GM12878 (cell line): ENCODE results near the gene LRRC75B. TPM values are rescaled to one million over a fixed set of nuclear protein-coding genes. Genes with fewer than 3 reads are reported as not detected.

Source experiments
- ATAC-seq: fragments of 200-7000 bp; cut with Tn5 transposase; 3 replicates; pipeline ENCODE4 v1.9.1; 2020; ENCODE audit warnings: mild to moderate bottlenecking, moderate library complexity
- BruUV-seq: library from RNA; stranded (reverse); fragments of 400-500 nt; replicated peaks from 2 replicates; lab custom pipeline; 2021; lab: Mats Ljungman, UMichigan
- CTCF ChIA-PET: fragments of 300-600 bp; sonication (Branson Sonifier 250); formaldehyde crosslinking; extraction: SDS; loops from one replicate; lab custom pipeline; 2021; ENCODE audit warnings: inconsistent platforms; lab: Yijun Ruan, JAX
- POLR2A ChIA-PET: fragments of 350-600 bp; formaldehyde crosslinking; extraction: SDS; loops from one replicate; lab custom pipeline; 2021; ENCODE audit warnings: inconsistent platforms; lab: Charles Lee
- RAD21 ChIA-PET: fragments of 300-600 bp; sonication (Branson Sonifier 250); formaldehyde crosslinking; loops from one replicate; lab custom pipeline; 2023; ENCODE audit warnings: antibody characterized with exemption; ENCODE audit not compliant: unreplicated experiment; lab: Charles Lee
- SMC1A ChIA-PET: fragments of 300-600 bp; sonication (Branson Sonifier 250); formaldehyde crosslinking; loops from one replicate; lab custom pipeline; 2023; ENCODE audit not compliant: unreplicated experiment, uncharacterized antibody; lab: Charles Lee
- DNase-seq: peaks from one replicate; pipeline ENCODE4 v3.0.0-alpha.2; 2011; ENCODE audit warnings: low read depth, low spot score
- FAIRE-seq: peaks from 3 replicates; lab custom pipeline; 2011; peaks lifted over from hg19 to GRCh38; lab: Jason Lieb, UNC
- H2AFZ ChIP-seq: 2 replicates; pipeline ENCODE4 v1.6.0; 2011; ENCODE audit warnings: low read depth, low read length, control low read depth; ENCODE audit not compliant: control insufficient read depth
- H3K27ac ChIP-seq: 2 replicates; pipeline ENCODE4 v1.5.1; 2011; ENCODE audit warnings: control low read depth; ENCODE audit not compliant: control insufficient read depth, insufficient read depth
- H3K27me3 ChIP-seq, 2 experiments: replicated peaks in 1 of 2; 2 replicates each; pipeline versions ENCODE4 v1.6.0 to v1.6.1; 2011; ENCODE audit warnings: low read length in 1 of 2; ENCODE audit not compliant: control insufficient read depth in 2 of 2, insufficient read depth in 2 of 2
- H3K36me3 ChIP-seq, 2 experiments: 2 replicates each; pipeline ENCODE4 v1.5.1; 2011; ENCODE audit warnings: low read length in 1 of 2; ENCODE audit not compliant: control insufficient read depth in 2 of 2, insufficient read depth in 2 of 2
- H3K4me1 ChIP-seq: 2 replicates; pipeline ENCODE4 v1.6.1; 2011; ENCODE audit warnings: mild to moderate bottlenecking, low read length, moderate library complexity, mixed read lengths; ENCODE audit not compliant: control insufficient read depth, insufficient read depth
- H3K4me2 ChIP-seq: 2 replicates; pipeline ENCODE4 v1.6.0; 2011; ENCODE audit warnings: control low read depth; ENCODE audit not compliant: control insufficient read depth, insufficient read depth
- H3K4me3 ChIP-seq: fragments of 200-600 bp; sonication (generic); 2 replicates; pipeline ENCODE4 v1.5.1; 2016
- H3K79me2 ChIP-seq: 2 replicates; pipeline ENCODE4 v1.6.0; 2011; ENCODE audit warnings: low read length; ENCODE audit not compliant: control insufficient read depth, insufficient read depth
- H3K9ac ChIP-seq: 2 replicates; pipeline ENCODE4 v1.8.0; 2011; ENCODE audit warnings: low read length, control low read depth, mixed read lengths; ENCODE audit not compliant: control insufficient read depth, insufficient read depth
- H3K9me3 ChIP-seq: replicated peaks from 3 replicates; pipeline ENCODE4 v1.5.1; 2011; ENCODE audit warnings: mild to moderate bottlenecking, low read length; ENCODE audit not compliant: control insufficient read depth, insufficient read depth
- H4K20me1 ChIP-seq: 2 replicates; pipeline ENCODE4 v1.6.0; 2011; ENCODE audit not compliant: control insufficient read depth, insufficient read depth
- BRCA1 ChIP-seq: IDR thresholded peaks from 2 replicates; pipeline ENCODE4 v1.6.1; 2011; ENCODE audit warnings: low read depth, low read length, improper control_type of control experiment
- CBFB ChIP-seq: IDR thresholded peaks from 2 replicates; pipeline ENCODE4 v1.6.1; 2016; ENCODE audit warnings: antibody characterized with exemption, low read depth
- EGR1 ChIP-seq, 2 experiments: IDR thresholded peaks; 1 replicate in 1 of 2; 2 replicates in 1 of 2; pipeline ENCODE4 v1.6.1; 2011 to 2012; ENCODE audit warnings: low read depth in 2 of 2, low read length in 2 of 2, borderline replicate concordance in 1 of 2, mild to moderate bottlenecking in 1 of 2, moderate library complexity in 1 of 2
- GABPA ChIP-seq: IDR thresholded peaks from 2 replicates; pipeline ENCODE4 v1.6.1; 2014; ENCODE audit warnings: antibody characterized with exemption, low read depth, mild to moderate bottlenecking, inconsistent platforms
- HCFC1 ChIP-seq: fragments of 150-350 bp; IDR thresholded peaks from 2 replicates; pipeline ENCODE4 v1.6.1; 2014; ENCODE audit warnings: low read length
- HDAC6 ChIP-seq: fragments of 200-600 bp; sonication (generic); IDR thresholded peaks from one replicate; pipeline ENCODE4 v1.8.0; 2017; ENCODE audit warnings: antibody characterized with exemption; ENCODE audit not compliant: unreplicated experiment
- LARP7 ChIP-seq: fragments of 450-650 bp; IDR thresholded peaks from 2 replicates; pipeline ENCODE4 v1.6.1; 2017; ENCODE audit warnings: mild to moderate bottlenecking
- NBN ChIP-seq: fragments of 450-650 bp; IDR thresholded peaks from 2 replicates; pipeline ENCODE4 v1.6.1; 2016
- RB1 ChIP-seq: fragments of 450-650 bp; formaldehyde crosslinking; IDR thresholded peaks from 2 replicates; pipeline ENCODE4 v1.6.1; 2017; ENCODE audit warnings: mild to moderate bottlenecking, borderline replicate concordance
- RELA ChIP-seq: fragments of 450-650 bp; IDR thresholded peaks from 2 replicates; pipeline ENCODE4 v1.8.0; 2014; ENCODE audit warnings: borderline replicate concordance; ENCODE audit not compliant: partially characterized antibody
- RFX5 ChIP-seq: IDR thresholded peaks from 2 replicates; pipeline ENCODE4 v1.6.1; 2011; ENCODE audit warnings: low read depth, low read length, improper control_type of control experiment
- SUPT20H ChIP-seq: IDR thresholded peaks from 2 replicates; pipeline ENCODE4 v1.6.1; 2011; ENCODE audit warnings: low read depth, mild to moderate bottlenecking, low read length, moderate library complexity, borderline replicate concordance; ENCODE audit not compliant: control insufficient read depth
- TARDBP ChIP-seq: IDR thresholded peaks from 2 replicates; pipeline ENCODE4 v1.6.1; 2016; ENCODE audit warnings: borderline replicate concordance
- ZNF384 ChIP-seq: IDR thresholded peaks from 2 replicates; pipeline ENCODE4 v1.6.1; 2012; ENCODE audit warnings: low read depth, mild to moderate bottlenecking, low read length, improper control_type of control experiment, borderline replicate concordance
- ZZZ3 ChIP-seq: IDR thresholded peaks from 2 replicates; pipeline ENCODE4 v1.6.1; 2011; ENCODE audit warnings: low read depth; ENCODE audit not compliant: control insufficient read depth, insufficient read length
- WGBS: methylation state at CpG from one replicate; pipeline ENCODE4 v1.1.6; 2016; ENCODE audit warnings: low lambda C conversion rate; ENCODE audit not compliant: insufficient replicate concordance, insufficient coverage; ENCODE audit errors: missing lambda C conversion rate; 5-methylcytosine and 5-hydroxymethylcytosine counted together
- in situ Hi-C: fragments of 300-500 bp; cut with MboI; formaldehyde crosslinking; loops from 9 replicates; pipeline ENCODE4 v1.14.3; 2018; ENCODE audit warnings: mixed read lengths
- intact Hi-C: fragments of 100-400 bp; cut with micrococcal nuclease; formaldehyde crosslinking; loops from one replicate; pipeline ENCODE4 v1.14.2; 2022; ENCODE audit not compliant: unreplicated experiment
- polyA plus RNA-seq, 11 experiments: library from polyadenylated mRNA; depleted of rRNA in 4 of 11; unstranded in 6 of 11; stranded (reverse) in 5 of 11; fragments of >200 nt; fragmentation: Nextera tagmentation in 4 of 11; fragmentation: Illumina TruSeq in 1 of 11; extraction: Ambion mirVana in 4 of 11; extraction: Trizol in 1 of 11; gene quantifications; 1 replicate in 1 of 11; 2 replicates in 10 of 11; pipeline versions ENCODE4 v1.2.1 to v1.2.3, GENCODE V29; 2011 to 2016; ENCODE audit warnings: inconsistent platforms in 2 of 11, missing spikeins in 2 of 11, low read depth in 1 of 11
- total RNA-seq, 4 experiments: library from RNA; depleted of rRNA in 3 of 4; stranded (reverse); fragments of >200 nt in 3 of 4; fragmentation: Illumina TruSeq in 1 of 4; extraction: Trizol in 1 of 4; gene quantifications; 2 replicates each; pipeline versions ENCODE4 v1.2.1 to v1.2.3, GENCODE V29; 2013 to 2021
- TF ChIP-seq, protein P1 (sequence below): fragments of 450-650 bp; IDR thresholded peaks from 2 replicates; pipeline ENCODE4 v1.6.1; 2018; ENCODE audit warnings: borderline replicate concordance, mild to moderate bottlenecking; ENCODE audit not compliant: partially characterized antibody
- TF ChIP-seq, protein P2 (sequence below): fragments of 450-650 bp; formaldehyde crosslinking; IDR thresholded peaks from 2 replicates; pipeline ENCODE4 v1.5.0; 2022; ENCODE audit warnings: mild to moderate bottlenecking, missing genetic modification characterization
- TF ChIP-seq, protein P3 (sequence below): fragments of 450-650 bp; IDR thresholded peaks from 2 replicates; pipeline ENCODE4 v1.6.1; 2017; ENCODE audit warnings: low read depth, mild to moderate bottlenecking, moderate library complexity

Gene LRRC75B
- total and polyA plus RNA-seq, 10 of the 15 experiments (the other 5 are each of a cell fraction or from before 2014, with no cell fraction given), result 0.09 to 0.98 (median 0.11) TPM; not detected in 3

DNA sequence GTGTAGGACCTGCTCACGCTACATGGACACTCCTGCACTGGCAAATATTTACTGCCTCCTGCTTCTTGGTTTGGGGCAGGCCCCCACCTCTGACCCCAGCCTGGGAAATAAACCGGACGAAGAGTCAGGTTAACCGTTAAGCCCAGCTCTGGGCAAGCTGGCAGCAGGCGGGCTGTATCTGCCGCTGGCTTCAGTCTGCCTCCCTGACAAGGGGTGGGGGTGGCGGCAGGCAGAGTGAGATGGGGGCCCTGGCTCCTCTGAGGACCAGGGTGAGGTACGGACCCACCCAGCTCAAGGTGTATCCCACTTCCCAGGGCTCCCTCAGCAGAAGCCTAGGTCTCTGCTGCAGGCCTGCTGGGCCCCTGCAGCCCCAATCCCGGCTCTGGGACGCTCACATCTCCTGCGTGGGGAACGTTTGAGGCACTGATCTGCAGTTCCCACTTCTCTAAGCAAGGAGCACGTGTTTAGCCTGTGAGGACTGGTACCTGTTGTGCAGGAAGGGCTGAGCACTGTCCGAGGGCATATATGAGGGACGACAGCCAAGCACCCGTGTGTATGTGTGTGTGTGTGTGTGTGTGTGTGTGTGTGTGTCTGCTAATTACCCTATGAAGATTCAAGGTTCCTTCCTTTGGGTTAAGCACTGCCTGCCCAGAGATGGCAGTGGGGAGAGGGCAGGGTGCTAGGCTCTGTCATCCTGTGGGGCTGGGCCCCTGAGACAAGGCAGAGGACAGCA is 1.1 kb upstream of the LRRC75B start:
- Histone ChIP-seq H2AFZ (no peak overlapping the region), H3K4me1 (no peaks in the 10 kb centered on the region), H3K27me3 (no peaks in the 10 kb centered on the region), H3K36me3 (no peaks in the 10 kb centered on the region), H3K9me3 (no peaks in the 10 kb centered on the region), H3K4me3 (no peak overlapping the region), H4K20me1 (no peaks in the 10 kb centered on the region), H3K4me2 (no peak overlapping the region), H3K9ac (no peak overlapping the region), H3K79me2 (no peaks in the 10 kb centered on the region), H3K27ac (no peak overlapping the region)
- intact Hi-C loops (no loop called here), in situ Hi-C loops (no loop called here)
- ATAC-seq, result no peak
- ChIA-PET CTCF (interaction anchor here (1.0 kb wide), 1 partner anchor 41 kb away, joined by 3 read pairs; no protein-coding TSS in a partner anchor), SMC1A (no interaction called here), POLR2A (no interaction called here), RAD21 (no interaction called here)
- TF ChIP-seq HCFC1, result no peak
- no peak for TF ChIP-seq TARDBP
- TF ChIP-seq, protein P1, sequence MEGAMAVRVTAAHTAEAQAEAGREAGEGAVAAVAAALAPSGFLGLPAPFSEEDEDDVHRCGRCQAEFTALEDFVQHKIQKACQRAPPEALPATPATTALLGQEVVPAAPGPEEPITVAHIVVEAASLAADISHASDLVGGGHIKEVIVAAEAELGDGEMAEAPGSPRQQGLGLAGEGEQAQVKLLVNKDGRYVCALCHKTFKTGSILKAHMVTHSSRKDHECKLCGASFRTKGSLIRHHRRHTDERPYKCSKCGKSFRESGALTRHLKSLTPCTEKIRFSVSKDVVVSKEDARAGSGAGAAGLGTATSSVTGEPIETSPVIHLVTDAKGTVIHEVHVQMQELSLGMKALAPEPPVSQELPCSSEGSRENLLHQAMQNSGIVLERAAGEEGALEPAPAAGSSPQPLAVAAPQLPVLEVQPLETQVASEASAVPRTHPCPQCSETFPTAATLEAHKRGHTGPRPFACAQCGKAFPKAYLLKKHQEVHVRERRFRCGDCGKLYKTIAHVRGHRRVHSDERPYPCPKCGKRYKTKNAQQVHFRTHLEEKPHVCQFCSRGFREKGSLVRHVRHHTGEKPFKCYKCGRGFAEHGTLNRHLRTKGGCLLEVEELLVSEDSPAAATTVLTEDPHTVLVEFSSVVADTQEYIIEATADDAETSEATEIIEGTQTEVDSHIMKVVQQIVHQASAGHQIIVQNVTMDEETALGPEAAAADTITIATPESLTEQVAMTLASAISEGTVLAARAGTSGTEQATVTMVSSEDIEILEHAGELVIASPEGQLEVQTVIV, result no peak
- no peak for TF ChIP-seq RB1
- TF ChIP-seq, protein P2, sequence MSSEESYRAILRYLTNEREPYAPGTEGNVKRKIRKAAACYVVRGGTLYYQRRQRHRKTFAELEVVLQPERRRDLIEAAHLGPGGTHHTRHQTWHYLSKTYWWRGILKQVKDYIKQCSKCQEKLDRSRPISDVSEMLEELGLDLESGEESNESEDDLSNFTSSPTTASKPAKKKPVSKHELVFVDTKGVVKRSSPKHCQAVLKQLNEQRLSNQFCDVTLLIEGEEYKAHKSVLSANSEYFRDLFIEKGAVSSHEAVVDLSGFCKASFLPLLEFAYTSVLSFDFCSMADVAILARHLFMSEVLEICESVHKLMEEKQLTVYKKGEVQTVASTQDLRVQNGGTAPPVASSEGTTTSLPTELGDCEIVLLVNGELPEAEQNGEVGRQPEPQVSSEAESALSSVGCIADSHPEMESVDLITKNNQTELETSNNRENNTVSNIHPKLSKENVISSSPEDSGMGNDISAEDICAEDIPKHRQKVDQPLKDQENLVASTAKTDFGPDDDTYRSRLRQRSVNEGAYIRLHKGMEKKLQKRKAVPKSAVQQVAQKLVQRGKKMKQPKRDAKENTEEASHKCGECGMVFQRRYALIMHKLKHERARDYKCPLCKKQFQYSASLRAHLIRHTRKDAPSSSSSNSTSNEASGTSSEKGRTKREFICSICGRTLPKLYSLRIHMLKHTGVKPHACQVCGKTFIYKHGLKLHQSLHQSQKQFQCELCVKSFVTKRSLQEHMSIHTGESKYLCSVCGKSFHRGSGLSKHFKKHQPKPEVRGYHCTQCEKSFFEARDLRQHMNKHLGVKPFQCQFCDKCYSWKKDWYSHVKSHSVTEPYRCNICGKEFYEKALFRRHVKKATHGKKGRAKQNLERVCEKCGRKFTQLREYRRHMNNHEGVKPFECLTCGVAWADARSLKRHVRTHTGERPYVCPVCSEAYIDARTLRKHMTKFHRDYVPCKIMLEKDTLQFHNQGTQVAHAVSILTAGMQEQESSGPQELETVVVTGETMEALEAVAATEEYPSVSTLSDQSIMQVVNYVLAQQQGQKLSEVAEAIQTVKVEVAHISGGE, result no peak
- no peak for TF ChIP-seq ZZZ3
- TF ChIP-seq HDAC6, result no peak
- TF ChIP-seq RELA, result no peak
- TF ChIP-seq BRCA1, result no peak
- no peak for TF ChIP-seq RFX5
- TF ChIP-seq NBN, result no peak
- TF ChIP-seq EGR1 (IDR thresholded peaks at IDR 0.05; ENCODE audit: borderline replicate concordance in 1 of 2, low read depth in 2 of 2, low read length in 2 of 2), result no peak
- TF ChIP-seq LARP7, result no peak
- no peak for TF ChIP-seq ZNF384
- no peak for TF ChIP-seq CBFB
- TF ChIP-seq, protein P3, sequence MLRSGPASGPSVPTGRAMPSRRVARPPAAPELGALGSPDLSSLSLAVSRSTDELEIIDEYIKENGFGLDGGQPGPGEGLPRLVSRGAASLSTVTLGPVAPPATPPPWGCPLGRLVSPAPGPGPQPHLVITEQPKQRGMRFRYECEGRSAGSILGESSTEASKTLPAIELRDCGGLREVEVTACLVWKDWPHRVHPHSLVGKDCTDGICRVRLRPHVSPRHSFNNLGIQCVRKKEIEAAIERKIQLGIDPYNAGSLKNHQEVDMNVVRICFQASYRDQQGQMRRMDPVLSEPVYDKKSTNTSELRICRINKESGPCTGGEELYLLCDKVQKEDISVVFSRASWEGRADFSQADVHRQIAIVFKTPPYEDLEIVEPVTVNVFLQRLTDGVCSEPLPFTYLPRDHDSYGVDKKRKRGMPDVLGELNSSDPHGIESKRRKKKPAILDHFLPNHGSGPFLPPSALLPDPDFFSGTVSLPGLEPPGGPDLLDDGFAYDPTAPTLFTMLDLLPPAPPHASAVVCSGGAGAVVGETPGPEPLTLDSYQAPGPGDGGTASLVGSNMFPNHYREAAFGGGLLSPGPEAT, result no peak
- TF ChIP-seq GABPA, result no peak
- no peak for TF ChIP-seq SUPT20H
- no peak for DNase-seq
- WGBS, result 63% methylated on average over 14 of the region's 16 CpGs
- FAIRE-seq, result no peak
- BruUV-seq, result no TSS peak
